Pons (tissue), 1 donor: ENCODE measurements around the gene GAPDH.
"Not testable (repeated sequence)": the region's sequence is repeated elsewhere in the genome, so short reads cannot be mapped to it uniquely, and the experiment has no call there.

Experiments
- DNase-seq: peaks from one replicate; pipeline ENCODE4 v3.0.0-alpha.2; 2016; ENCODE audit warnings: low spot score

Gene GAPDH

DNA sequence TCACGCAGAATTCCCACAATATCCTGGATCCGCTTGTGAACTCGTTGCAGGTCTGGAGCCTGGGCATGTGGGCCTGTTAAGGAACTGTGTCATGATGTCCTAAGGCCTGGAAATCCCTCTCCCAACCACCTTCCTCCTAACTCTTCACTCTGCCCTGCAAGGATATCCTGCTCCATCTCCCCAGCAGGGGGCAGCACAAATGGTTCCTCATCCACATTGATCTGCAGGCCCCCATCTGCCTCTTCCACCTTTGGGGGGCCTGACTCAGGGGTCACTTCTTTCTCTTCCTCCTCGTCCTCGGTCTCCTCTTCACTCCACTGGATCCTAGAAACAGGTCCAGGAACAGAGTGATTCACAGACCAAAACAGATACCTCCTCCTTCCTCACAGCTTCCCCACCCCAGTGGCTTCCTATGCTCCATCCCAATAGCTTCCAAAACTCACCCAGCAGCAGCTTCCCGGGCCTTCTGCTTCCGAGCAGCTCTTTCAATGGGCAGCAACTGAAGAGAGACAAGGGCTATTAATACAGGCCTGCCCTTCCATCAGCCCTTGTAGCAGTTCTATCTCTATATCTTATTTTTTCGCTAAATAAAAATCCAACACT, 29.2 kb downstream of the GAPDH start:
- no peak for DNase-seq

DNA sequence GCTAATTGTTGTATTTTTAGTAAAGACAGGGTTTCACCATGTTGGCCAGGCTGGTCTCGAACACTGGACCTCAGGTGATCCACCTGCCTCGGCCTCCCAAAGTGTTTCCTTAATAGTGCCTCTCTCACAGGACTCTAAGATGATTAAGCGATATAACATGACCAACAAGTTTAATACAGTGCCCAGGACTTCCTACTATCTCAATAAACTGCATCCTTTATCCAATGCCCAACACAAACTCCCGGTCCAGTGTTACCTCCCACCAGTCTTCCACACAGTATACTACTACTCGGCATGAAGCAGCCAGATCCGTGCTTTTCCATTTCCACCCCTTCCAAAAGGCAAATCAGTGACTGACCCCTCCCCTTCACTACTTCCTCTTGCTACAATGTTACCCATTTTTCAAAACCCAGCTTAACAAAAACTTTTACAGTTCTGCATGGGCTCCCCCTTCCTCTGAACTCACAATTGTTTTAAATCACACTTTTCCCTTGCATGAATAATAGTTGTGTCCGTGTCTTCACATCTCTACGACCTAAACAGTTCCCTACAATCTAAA, 32.9 kb downstream of the GAPDH start:
- no peak for DNase-seq

GRCh38 chr12:6569312-6569711, 35.0 kb downstream of the GAPDH start:
- no peak for DNase-seq

- DNase-seq, result no peak
These were observed 35.5 kb downstream of the GAPDH start for GRCh38 chr12:6569786-6570185.

DNA sequence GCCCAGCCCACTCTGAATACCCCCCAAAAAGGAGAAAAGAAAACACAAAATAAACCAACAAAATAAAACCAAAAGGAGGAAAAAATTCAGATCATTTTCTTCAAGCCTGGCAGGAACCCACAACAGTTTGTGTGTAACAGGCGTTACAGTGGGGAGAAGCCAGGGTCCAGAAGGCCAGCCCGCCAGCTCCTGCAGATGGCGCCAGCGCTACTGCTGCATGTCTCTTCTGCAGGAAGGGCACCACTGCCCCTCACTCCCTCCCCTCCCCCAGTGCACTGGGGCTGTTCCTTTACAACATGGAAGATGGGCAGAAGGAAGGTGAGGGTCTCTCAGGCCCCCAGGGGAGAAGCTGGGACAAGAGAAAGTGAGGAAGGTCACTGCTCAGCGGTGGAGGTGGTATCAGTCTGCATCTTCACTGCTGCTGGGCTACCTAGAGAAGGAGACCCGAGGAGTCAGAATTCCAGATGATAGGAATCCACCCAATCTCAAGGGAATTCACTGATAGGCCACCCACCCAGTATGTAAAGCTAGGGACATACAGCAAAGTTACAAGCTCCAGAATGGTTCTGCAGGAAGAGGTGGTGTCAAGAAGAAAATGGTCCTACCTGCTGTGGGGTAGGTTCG, 36.1 kb downstream of the GAPDH start:
- no peak for DNase-seq

DNA sequence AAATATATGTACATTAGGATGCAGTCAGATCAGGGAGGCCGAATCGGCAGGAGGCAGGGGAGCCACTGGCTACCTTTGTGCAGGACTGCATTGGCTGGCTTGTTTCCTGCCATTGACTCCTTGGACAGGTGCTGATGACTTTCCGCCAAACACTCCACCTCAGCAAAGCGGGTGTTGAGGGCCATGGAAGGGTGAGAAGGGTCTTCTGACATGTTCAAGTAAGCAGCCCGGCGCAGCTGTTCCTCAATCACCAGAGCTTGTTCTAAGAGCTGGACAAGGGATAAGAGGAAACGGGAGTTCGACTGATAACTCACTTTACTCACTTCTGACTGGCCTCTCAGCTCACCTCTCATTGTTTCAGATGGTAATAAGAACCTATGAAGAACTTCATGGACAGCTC, 38.7 kb downstream of the GAPDH start:
- DNase-seq, result no peak

GRCh38 chr12:6574576-6575295, 40.4 kb downstream of the GAPDH start:
- no peak for DNase-seq

DNA sequence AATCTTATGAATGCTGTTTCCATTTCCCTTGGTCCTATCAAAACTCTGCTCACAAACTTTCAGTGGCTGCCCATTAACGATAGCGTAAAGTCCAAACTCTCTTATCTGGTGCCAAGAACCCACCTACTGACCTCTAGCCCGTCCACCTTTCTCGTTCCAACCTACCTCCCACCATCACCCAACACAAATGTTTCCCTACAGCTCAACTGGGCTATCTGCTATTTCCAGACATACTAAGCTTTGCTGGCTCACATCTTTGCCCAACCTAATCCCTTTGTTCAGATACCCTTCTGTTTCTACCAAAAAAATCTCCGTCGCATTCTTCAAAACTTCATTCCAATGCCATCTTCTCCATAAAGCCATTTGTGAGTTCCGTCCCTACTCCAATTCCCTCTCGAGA, 41.3 kb downstream of the GAPDH start:
- no peak for DNase-seq

GRCh38 chr12:6582196-6582595, 47.9 kb downstream of the GAPDH start:
- no peak for DNase-seq

DNA sequence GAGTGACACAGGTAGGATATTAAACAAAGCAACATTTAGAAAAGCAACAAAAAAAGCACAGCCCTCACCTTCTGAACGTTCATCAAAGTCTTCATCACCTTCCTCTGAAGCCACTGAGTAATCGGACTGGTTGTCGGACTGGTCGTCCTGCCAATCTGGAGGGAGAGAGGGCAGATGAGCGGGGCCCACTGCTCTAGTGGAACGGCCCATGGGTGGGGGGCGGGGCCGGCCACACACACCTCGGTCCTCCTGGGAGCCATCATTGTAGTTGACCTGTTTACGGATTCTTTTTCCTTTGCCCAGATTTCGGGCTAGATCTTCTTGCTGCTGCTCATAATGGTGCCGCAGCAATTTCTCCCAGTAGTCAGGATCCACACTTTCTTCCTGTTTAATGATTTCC, 48.6 kb downstream of the GAPDH start:
- DNase-seq, result no peak

DNA sequence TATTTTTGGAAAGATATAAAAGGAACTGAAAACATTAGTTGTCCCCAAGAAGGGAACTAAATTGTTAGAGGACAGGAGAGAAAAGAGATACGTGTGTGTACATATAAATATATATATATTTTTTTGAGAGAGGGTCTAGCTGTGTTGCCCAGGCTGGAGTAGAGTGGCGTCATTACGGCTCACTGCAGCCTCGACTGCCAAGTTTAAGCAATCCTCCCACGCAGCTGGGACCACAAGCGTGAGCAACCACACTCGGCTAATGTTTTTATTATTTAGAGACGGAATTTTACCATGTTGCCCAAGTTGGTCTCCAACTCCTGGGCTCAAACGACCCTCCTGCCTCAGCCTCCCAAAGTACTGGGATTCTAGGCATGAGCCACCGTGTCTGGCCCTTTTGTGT, 50.0 kb downstream of the GAPDH start:
- DNase-seq, result no peak

GRCh38 chr12:6586569-6586968, 52.3 kb downstream of the GAPDH start:
- DNase-seq, result not testable (repeated sequence)
